Stimulated activated CD4-positive, alpha-beta T cell treated with anti-CD3 and anti-CD28 coated beads, TNF-alpha, amount 100 ng/mL, for 4 hours (primary cell): ENCODE results near the gene CIAO1.
A peak's percentile ranks its signal among the peaks of the same experiment; 100 is the strongest.
"Not testable (repeated sequence)": the region's sequence is repeated elsewhere in the genome, so short reads cannot be mapped to it uniquely, and the experiment has no call there.

Source experiments
- DNase-seq, 3 experiments: peaks; one replicate each; pipeline ENCODE4 v3.0.0-alpha.2; 2020; ENCODE audit warnings: low read depth in 3 of 3

Gene CIAO1

DNA sequence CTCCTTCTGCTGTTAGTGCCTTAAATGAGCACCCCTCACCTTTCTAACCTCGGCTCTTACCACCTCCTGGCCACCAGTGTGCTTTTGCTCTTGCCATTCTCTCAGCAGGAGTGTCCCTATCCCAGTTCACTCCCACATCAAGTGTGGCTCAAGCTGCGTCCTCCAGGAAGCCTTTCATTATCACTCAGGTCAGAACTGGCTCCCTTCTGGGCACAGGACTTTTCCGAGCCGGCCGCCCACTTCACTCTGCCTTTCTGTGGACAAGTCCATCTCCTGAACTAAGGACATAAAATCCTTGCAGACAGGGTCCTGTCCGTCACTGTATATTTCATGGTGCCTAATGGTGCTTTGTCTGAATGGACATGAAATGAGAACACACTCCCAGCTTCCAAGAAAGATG lies 15.8 kb upstream of the CIAO1 start:
- no peak for DNase-seq

GRCh38 chr2:96251721-96252292 lies 14.2 kb upstream of the CIAO1 start:
- no peak for DNase-seq

DNA sequence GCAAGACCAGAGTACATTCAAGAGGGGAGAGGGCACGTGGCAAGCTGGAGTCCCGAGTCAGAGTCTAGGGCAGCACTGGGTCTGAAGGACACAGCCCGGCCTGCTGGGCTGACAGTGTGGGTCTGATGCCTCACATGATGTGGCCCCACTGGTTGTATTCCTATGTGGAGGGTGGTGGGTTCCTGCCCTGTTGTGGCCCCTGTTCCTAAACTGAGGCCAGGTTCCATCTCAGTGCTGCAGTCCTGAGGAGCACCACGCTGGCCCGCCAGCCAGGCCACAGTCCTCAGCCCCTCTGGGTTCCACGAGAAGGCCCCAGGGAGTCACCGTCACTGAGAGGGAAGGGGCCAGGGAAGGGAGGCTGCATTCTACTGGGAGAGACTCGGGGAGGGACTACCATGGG lies 13.5 kb upstream of the CIAO1 start:
- DNase-seq: no peak

DNA sequence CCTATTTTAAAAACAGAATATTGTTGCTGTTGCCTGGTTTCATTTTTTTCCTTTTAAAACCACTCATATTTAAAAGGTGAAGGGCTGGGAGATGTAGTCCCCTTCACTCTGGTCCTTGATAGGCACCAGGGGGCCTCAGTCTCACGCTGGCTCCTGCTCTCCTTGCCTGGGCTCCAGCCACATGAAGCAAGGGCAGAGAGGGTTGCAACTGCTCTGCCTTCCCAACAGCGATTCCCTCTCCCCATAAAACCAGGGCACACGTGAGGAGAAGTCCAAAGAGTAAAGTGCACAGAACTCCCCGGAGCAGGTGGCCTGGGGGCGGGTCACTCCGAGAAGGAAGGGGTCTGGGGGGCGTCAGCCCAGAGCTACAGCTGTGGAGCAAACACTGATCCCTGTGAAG lies 13.0 kb upstream of the CIAO1 start:
- DNase-seq: no peak

- no peak for DNase-seq
Observed at GRCh38 chr2:96254571-96254970, 11.5 kb upstream of the CIAO1 start.

DNA sequence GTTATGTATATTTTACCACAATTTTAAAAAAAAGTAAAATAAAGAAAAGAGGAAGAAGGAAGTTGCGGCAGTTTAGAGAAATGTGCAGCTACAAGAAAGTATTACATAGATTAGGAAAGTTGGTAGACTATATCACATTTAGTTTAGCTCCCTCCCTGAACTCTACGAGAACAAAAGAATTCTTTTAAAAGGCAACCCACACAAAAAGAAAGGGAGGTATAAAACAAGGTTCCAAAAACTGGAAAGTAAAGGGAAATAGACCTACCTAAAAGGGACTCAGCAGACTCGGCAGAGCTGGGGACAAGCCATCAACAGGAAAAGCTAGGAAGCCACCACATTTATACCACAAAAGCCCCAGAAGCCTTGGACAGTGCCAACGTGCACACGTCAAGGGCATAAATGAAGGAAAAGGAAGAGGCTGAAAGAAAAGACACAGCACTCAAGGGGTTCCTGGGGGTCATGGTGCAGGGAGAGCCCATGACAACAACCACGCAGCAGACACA lies 9.4 kb upstream of the CIAO1 start:
- no peak for DNase-seq

GRCh38 chr2:96257744-96258143 lies 8.3 kb upstream of the CIAO1 start:
- not testable (repeated sequence) for DNase-seq

GRCh38 chr2:96258166-96259022 lies 7.6 kb upstream of the CIAO1 start:
- no peak for DNase-seq

DNA sequence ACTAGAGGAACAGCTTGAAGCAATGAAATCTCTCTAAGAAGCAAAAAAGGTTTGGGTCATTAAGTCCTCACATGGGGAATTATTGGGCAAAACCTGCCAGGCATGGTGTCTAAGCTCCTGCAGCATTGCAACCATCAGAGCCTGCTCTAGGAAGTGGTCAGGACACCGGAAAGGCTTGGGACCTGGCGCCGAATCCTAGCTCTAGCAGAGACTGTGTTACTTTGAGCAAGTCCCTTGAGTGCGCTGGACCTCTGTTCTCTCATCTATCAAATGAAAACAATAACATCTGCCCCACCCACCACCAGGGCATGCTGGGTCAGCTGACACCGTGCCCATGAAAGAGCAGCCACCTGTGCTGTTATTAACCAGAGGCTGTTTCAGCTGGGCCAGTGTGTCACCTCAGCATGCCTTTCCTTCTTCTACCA lies 6.5 kb upstream of the CIAO1 start:
- no peak for DNase-seq

DNA sequence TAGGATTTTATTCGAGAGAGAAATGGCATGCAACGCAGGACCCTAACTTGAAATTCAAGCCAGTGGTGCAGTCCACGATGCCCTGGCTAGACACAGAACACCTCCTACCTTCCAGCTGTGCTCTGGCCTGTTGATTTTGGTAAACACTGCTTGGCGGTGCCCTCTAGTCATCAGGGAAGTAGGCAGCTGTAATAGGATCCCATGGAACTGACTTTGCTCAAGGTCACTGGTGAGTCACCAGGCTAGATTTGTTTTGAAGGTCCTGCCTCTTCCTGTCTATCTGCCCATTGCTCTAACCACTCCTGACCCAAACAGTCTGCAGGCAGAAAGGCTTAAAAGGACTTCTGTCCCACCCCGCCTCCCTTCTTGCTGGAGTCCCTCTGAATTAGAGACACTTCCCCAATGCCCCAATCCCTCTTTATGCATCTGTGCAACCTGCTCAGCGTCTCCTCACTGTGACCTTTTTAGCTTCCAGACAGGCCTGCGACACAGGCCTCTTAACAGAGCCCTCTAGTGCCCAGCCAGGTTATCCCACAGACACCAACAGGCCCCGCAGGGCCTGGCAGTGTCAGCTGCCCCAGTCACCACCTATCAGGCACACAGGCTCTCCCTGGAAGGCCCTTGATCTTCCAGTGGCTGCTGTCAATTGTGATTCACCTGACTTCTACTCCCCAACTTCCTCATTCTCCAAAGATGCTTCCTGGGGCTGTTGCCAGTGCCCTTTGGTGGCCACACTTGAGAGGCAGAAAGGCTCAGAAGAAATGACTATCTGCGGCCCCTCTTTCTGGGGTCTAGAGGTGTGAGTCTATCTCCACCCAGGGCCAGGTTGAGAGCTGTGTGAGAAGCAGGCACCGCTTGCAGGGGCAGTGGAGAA lies 5.4 kb upstream of the CIAO1 start:
- DNase-seq: no peak

DNA sequence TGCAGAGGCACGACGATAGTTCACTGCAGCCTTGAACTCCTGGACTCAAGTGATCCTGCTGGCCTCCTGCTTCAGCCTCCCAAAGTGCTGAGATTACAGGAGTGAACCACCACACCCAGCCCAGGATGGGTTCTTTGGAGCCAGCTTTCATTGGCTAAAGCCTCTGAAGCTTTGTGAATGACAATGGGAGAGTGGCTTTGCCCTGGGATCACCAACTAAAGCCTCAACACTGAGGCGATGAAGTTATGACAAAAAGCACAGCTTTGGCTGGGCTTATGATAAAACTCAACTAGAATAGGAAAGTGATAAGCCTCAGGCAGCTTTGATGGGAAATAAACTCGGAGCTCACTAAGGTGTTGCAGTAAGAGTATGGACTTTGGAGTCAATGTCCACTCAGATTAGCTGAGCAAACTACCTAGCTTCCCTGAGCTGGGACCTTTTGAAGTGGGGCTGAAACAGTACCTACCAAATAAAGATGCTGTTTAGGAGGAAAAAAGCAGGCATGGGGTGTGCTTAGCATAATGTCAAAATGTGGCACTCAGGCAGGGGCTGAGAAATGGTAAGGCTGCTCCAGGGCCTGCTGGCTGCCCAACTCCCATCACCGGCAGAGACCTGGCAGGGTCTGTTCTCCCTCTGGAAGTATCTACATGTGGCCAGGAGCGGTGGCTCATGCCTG lies 4.6 kb upstream of the CIAO1 start:
- no peak for DNase-seq

- DNase-seq: no peak
Observed at GRCh38 chr2:96262306-96262705, 3.7 kb upstream of the CIAO1 start.

DNA sequence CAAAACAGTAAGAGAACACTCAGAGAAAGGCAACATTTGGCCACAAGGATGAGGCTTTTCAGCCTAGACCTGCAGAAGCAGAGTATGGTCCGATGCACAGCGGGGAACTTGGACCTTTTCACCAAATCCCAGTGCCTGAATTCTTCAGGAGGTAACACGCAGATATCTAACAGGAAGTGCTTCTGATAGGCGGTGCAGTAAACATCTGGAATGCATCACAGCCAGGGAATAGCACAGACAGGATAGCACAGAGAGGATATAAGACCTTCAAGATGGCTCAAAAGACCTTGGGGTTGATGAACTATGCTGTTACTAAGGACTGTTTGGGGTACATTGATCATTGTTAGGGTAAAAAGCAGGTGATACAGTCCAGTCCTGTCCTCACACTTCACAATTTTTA lies 1.9 kb upstream of the CIAO1 start:
- no peak for DNase-seq

DNA sequence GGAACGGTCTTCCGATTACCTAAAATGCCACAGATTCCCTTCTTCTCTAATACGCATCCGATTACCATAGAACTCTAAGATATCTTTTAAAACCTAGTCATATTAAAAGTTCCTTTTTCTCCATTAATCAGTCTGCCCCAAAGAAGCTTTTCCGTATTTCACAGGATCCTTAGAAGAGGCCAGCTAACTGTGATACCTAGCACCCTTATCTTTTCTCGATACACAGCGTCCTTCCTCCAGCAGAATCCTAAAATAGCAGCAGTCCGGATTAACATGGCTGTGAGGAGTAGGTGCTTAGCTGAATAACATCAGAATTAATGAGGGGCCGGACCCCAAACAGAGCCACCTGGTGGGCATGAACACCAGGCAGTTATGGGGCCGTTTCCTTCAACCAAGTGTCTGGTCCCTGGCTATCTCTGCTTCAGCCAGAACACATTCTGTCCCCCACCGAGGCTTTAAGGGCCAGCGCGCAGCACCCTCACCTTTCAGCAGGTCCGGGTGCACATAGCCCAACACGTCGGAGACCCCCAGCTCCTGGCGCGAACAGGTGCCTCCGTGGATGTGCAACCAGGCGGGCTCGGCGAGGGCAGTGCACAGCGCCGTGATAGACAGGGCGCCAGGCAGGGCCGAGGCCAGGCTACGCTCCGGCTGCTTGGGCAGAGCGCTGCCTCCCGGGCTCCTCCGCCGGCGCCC lies 1.2 kb upstream of the CIAO1 start:
- DNase-seq: peak in 1 of 3 experiments; percentile 1

- DNase-seq: peak in 1 of 3 experiments; percentile 27
Observed at GRCh38 chr2:96265349-96265839, 631 bp upstream of the CIAO1 start.

DNA sequence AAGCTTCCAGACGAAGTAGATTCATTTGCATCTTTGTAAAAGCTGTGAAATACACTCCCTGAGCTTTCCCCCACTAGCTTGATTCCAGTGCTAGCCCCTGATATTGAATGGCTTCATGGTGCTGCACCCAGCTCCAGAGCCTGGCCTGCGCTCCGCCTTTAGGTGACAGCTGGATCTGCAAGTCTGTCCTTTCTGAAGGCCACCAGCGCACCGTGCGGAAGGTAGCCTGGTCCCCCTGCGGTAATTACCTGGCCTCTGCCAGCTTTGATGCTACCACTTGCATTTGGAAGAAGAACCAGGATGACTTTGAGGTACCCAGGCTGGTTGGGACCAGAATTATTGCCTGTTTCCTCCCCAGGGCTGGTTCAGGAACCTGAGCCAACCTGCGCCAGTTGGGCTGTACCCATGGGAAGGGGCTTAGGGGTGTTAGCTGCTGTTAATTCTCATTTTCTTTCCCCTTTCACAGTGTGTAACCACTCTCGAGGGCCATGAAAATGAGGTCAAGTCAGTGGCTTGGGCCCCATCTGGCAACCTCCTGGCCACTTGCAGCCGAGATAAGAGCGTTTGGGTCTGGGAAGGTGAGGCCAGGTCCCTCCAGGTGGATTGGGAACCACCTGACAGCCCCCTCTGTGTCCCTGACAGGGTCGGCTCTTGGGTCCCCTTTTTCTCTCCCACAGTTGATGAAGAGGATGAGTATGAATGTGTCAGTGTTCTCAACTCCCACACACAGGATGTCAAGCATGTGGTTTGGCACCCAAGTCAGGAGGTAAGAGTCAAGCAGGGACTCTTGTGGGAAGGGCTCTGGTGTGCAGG lies 1.3 kb downstream of the CIAO1 start:
- peak in 2 of 3 experiments; percentile 10 to 21 for DNase-seq

GRCh38 chr2:96271995-96272394 lies 6.0 kb downstream of the CIAO1 start:
- DNase-seq: no peak

GRCh38 chr2:96273763-96274162 lies 7.7 kb downstream of the CIAO1 start:
- DNase-seq: no peak

DNA sequence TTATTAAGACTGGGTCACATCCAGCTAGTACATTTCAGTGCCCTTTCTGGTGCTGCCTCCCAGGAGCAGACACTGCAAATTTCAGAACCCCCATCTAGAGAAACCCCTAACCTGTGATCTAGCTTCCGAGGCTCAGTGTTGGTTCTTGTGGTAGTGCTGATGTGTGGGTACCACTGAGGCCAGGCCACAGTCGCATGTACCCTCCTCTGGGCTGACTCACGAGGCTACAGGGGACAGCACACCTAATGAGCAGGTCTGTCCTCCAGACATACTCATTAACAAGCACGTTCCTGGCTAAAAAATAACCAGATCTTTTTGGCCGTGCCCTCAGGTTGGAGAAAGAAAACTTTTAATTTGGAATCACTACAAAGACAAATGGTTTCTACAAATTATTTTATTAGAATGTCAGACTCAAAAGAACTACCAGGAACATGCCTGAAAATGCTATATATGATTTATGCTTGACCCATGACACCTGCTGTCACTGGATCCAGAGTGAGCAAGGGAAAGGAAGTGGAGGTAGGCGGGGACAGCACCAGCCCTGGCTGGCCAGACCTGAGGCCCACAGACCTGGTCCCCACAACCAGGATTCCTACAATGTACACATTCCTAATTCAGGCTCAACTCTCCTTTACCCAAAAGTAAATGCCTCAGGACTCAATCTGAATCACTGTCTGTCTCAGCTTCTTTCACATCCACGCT lies 8.5 kb downstream of the CIAO1 start:
- DNase-seq: no peak
